Neuron (in vitro differentiated cells): Measurements from ENCODE around the gene MEAK7.

ENCODE experiments used
- H2AFZ ChIP-seq: one replicate; pipeline ENCODE4 v1.6.1; 2013; ENCODE audit warnings: low read depth, mild to moderate bottlenecking, inconsistent platforms, low read length, moderate library complexity
- H3K27me3 ChIP-seq: one replicate; pipeline ENCODE4 v1.6.1; 2013; ENCODE audit warnings: low read length; ENCODE audit not compliant: insufficient read depth
- H3K36me3 ChIP-seq: one replicate; pipeline ENCODE4 v1.6.1; 2013; ENCODE audit warnings: low read length; ENCODE audit not compliant: insufficient read depth
- H3K4me1 ChIP-seq: one replicate; pipeline ENCODE4 v1.6.1; 2013; ENCODE audit warnings: low read length; ENCODE audit not compliant: insufficient read depth
- H3K4me3 ChIP-seq: 2 replicates; pipeline ENCODE4 v1.5.1; 2013; ENCODE audit warnings: mild to moderate bottlenecking, low read length, moderate library complexity
- H3K9me3 ChIP-seq: one replicate; pipeline ENCODE4 v1.6.1; 2013; ENCODE audit warnings: low read length

MEAK7 gene

DNA sequence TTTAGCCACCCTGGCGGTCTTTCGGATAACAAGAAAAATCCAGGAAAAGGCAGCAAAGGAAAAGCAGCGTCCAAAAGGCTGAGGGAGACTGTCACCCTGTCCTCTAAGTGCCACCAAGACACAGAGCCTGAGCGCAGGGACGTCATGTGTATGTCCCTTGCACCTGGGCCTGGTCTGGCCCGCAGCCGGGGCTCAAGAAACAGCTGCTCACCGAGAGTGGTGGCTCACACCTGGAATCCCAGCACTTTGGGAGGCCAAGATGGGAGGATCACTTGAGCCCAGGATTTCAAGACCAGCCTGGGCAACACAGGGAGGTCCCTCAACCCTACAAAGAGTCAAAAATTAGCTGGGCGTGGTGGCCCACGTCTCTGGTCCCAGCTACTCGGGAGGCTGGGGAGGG lies 9.2 kb upstream of the MEAK7 start:
- no peak overlapping the region for H3K4me3 ChIP-seq

DNA sequence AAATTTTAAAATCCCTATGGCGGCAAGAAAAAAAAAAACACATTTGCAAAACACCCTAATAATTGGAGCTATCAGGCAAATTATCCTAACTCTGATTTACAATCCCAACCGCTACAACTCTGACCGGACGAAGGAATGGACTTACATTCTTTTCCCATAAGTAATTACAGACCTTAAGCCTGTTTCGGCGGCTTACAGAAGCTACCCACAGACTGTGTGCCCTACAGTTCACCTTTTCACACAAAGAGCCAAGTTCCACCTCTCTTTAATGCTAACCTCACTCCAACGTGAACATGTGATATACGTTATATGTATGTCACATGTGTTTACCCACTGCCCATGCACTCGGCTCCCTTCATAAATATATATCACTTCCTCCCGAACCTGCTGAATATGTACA lies 8.7 kb upstream of the MEAK7 start:
- H3K27me3 ChIP-seq, result no peaks in the 10 kb centered on the region
- H3K36me3 ChIP-seq, result no peaks in the 10 kb centered on the region
- no peak overlapping the region for H3K4me3 ChIP-seq
- no peaks in the 10 kb centered on the region for H3K9me3 ChIP-seq
- peaks cover 28% of the 10 kb centered on the region for H3K4me1 ChIP-seq
- no peak overlapping the region for H2AFZ ChIP-seq

More for the DNA sequence above, 9.2 kb upstream of the MEAK7 start:
- H3K4me1 ChIP-seq, result peaks cover 24% of the 10 kb centered on the region
- H2AFZ ChIP-seq, result no peak overlapping the region
- H3K9me3 ChIP-seq, result no peaks in the 10 kb centered on the region
- H3K36me3 ChIP-seq, result no peaks in the 10 kb centered on the region
- H3K27me3 ChIP-seq, result no peaks in the 10 kb centered on the region

DNA sequence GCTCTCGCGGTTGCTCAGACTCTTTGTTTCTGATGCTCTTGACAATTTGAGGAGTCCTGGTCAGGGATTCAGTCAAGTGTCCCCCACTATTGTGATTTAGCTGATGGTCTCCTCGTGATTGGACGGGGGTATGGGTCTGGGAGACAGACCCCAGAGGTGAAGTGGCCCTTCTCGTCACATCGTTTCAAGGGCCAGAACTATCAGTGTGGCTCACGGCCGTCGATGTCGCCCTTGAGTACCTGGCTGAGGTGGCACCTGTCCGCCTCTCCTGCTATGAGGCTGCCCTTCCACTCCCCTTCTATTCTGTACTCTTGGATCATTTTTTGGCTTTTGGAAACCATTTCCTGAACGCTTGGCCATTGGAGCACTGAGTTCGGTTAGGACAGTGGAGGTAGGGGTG lies 7.4 kb upstream of the MEAK7 start:
- no peak overlapping the region for H2AFZ ChIP-seq
- no peaks in the 10 kb centered on the region for H3K27me3 ChIP-seq
- no peak overlapping the region for H3K4me3 ChIP-seq
- H3K36me3 ChIP-seq, result no peaks in the 10 kb centered on the region
- H3K4me1 ChIP-seq, result peaks cover 28% of the 10 kb centered on the region
- no peaks in the 10 kb centered on the region for H3K9me3 ChIP-seq

DNA sequence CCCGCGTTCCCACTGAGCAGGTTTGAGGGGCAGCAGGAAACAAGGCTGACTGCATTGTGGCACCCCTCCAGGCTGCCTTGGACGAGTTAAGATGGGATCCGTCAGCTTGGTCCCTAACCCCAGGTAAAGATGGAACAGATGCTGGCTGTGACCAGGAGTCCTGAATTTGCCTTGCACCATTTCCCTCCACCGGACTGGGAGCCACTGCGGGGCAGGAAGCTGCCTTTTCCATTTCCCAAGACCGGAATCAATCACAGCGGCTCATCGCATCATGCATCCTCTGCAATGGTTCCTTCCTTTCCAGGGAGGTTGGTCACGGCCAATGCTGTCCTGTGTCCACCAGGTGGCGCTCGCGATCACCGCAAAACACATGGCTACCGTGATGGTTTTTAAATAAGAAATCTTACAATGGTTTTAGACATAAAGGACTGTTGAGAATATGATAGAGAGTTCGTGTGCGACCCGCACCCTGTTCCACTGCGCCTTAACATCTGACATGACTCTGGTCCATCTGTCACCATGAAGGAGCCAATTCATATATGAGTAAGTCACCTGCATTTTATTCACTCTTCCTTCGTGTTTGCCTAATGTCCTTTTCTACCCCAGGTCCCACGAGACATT lies 6.8 kb upstream of the MEAK7 start:
- Histone ChIP-seq H3K4me3 (no peak overlapping the region), H2AFZ (no peak overlapping the region), H3K4me1 (peaks cover 28% of the 10 kb centered on the region), H3K27me3 (no peaks in the 10 kb centered on the region), H3K9me3 (no peaks in the 10 kb centered on the region), H3K36me3 (no peaks in the 10 kb centered on the region)

DNA sequence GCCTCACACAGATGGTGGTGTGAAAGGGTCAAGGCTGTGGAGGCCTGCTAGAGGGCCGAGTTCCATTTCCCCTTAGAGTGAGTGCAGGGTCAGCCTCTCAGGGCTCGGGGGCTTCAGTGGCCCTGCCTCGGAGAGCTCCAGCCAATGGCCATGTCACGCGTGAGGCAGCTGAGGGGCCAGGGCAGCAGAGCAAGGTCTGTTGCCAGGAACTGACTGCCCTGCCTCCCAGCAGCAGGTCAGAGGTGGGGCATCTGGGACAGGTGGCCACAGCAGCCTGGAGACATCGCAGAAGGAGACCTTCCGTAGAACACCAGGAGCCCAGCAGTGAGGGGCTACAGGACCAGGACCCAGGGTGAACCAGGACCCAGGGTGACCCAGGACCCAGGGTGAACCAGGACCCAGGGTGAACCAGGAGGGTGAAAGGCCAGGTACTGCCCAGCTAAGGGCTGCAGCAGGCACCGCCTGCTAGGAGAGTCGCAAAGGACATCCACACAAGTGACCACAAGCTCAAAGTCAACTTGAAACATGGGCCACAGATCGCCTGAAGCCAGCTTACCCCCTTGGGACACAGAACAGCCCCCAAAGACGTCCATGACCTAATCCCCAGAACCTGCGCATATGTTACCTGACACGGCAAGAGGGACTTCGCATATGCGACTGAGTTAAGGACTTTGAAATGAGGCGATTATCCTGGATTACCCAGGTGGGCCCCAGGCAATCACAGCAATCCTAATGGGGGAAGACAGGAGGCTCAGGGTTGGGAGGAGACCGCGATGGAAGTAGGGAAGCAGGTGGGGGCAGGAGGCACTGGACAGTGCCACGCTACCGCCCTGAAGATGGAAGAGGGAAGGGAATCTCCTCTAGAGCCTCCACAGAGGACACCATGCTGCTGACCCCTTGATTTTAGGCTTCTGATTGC lies 4.8 kb upstream of the MEAK7 start:
- H3K36me3 ChIP-seq, result no peaks in the 10 kb centered on the region

DNA sequence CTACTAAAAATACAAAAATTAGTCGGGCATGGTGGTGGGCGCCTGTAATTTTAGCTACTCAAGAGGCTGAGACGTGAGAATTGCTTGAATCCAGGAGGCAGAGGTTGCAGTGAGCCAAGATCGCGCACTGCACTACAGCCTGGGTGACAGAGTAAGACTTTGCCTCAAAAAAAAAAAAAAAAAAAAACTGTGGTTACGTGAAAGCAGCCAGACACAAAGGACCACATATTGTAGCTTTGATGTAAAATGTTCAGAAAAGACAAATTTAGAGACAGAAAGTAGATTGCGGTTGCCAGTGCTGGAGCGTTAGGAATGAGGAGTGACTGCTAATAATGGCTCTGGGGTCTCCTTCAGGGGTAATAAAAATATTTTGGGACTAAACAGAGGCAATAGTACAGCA lies 4.0 kb upstream of the MEAK7 start:
- peaks cover 36% of the 10 kb centered on the region for H3K4me1 ChIP-seq
- H3K4me3 ChIP-seq, result no peak overlapping the region
- no peak overlapping the region for H2AFZ ChIP-seq
- no peaks in the 10 kb centered on the region for H3K9me3 ChIP-seq
- no peaks in the 10 kb centered on the region for H3K36me3 ChIP-seq
- no peaks in the 10 kb centered on the region for H3K27me3 ChIP-seq

More for the DNA sequence above, 4.8 kb upstream of the MEAK7 start:
- H3K4me3 ChIP-seq, result no peak overlapping the region
- no peak overlapping the region for H2AFZ ChIP-seq
- no peaks in the 10 kb centered on the region for H3K27me3 ChIP-seq
- H3K4me1 ChIP-seq, result peaks cover 30% of the 10 kb centered on the region
- no peaks in the 10 kb centered on the region for H3K9me3 ChIP-seq

DNA sequence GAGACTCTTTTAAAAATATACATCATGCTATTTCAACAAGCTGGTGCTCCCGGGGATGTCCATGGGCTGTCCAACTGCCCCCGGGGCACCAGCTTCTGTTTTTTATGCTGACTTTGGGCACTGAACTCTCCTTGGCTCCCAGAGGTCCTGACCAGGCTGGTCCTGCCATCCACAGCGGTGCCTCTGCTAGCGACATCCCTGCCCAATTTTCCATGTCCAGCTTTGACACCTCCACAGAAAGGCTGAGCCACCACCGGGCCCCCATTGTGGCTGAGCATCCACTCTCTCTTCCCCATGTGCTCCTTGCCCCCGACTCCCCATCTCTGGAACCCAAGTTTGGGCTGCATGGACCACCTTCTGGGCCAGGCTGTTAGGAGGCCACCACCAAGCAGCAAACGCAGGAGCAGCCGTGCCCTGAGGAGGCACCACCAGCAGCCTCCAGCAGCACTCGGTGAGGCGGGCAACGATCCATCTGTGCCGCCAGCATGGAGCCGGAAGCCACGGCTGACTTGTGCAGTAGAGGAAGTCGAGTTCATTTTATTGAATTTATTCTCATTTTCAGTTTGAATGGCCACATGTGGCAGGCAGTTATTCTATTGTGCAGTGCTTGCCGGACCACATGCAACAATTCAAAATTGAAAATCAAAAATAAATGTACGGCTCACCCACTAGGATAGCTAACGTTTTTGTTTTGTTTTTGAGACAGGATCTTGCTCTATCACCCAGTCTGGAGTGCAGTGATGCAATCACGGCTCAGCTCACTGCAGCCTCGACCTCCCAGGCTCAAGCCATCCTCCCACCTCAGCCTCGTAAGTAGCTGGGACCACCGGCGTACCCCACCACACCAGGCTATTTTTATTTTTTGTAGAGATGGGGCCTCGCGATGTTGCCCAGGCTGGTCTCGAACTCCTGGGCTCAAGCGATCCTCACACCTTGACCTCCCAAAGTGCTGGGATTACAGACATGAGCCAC lies 2.8 kb upstream of the MEAK7 start:
- H3K9me3 ChIP-seq, result no peaks in the 10 kb centered on the region

DNA sequence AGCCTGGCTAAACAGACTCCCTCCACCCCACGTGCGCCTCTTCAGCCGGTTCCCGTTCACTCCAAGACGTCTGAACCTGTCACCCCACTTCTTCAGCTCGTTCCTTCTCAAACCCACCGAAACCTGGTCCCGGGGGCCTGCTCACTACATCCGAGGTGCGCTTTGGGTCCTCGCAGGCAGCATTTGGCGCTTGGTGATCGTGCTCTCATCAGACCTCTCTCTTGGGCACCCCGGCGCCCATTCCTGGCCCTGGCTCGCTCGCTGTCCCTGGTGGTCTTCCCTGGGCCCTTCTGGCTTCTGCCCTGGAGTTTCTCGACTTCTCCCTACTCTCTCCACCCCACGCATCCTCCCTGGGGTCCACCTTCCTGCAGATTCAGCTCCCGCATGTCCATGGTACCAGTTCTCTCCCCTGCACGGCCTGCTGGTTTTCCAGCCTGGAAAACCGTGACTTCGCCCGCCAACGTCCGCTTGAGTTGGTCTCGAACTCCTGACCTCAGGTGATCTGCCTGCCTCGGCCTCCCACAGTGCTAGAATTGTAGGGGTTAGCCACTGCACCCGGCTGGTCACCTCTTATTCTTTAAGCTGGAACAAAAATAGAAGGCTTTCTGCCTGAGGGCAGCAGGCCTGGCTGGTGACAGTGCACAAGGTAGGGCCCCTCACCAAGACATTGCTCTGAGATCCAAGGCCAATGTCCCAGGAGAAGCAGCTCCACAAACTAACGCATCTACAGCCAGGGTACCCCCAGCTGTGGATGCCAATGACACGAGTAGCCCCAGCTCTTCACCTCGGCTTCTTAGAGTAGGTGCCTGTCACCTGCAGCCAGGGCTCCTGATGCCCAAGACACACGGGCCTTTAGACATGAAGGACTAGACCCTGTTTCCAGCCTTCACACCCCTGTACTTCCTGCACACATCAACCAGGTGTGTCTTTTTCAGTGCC lies 1.1 kb upstream of the MEAK7 start:
- Histone ChIP-seq H3K36me3 (peaks cover 2% of the 10 kb centered on the region), H3K4me3 (peak overlapping the region; percentile 66), H3K27me3 (no peaks in the 10 kb centered on the region), H3K4me1 (peaks cover 29% of the 10 kb centered on the region), H2AFZ (peak overlapping the region; percentile 18), H3K9me3 (no peaks in the 10 kb centered on the region)

More for the DNA sequence above, 2.8 kb upstream of the MEAK7 start:
- no peak overlapping the region for H3K4me3 ChIP-seq
- no peak overlapping the region for H2AFZ ChIP-seq
- H3K36me3 ChIP-seq, result no peaks in the 10 kb centered on the region
- peaks cover 38% of the 10 kb centered on the region for H3K4me1 ChIP-seq
- no peaks in the 10 kb centered on the region for H3K27me3 ChIP-seq

DNA sequence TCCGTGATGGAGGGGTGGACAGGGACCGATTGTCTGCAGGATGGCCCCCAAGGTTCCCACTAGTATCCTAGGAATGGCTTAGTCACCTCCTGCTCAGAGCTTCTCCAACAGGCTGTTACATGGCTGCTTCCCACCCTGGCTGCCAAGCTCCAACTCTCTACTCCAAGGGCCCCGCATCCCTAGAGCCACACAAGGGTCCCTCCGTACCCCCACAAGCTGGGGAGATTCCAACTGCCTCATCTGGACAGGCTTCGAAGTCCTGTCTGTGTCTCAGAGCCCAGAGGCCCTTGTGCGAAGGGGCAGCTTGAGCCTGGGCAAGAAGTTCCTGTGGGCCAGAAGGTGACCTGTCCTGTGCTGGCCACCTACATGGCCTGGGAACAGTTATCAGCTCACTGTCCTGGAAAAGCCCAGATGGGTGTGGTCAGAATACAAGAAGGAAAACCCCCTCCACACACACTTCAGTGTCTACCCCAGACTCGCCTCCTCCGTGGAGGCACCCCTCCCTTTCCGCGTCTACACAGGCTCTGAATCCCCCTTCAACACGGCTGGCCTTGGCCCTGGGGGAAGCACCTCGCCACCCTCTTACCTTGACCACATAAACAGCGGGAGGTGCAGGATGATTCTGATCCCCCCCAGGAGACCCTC lies 586 bp downstream of the MEAK7 start:
- Histone ChIP-seq H3K27me3 (no peaks in the 10 kb centered on the region), H3K36me3 (peaks cover 6% of the 10 kb centered on the region), H3K4me1 (peaks cover 21% of the 10 kb centered on the region), H2AFZ (peak overlapping the region; percentile 18), H3K4me3 (peak overlapping the region; percentile 66), H3K9me3 (no peaks in the 10 kb centered on the region)

DNA sequence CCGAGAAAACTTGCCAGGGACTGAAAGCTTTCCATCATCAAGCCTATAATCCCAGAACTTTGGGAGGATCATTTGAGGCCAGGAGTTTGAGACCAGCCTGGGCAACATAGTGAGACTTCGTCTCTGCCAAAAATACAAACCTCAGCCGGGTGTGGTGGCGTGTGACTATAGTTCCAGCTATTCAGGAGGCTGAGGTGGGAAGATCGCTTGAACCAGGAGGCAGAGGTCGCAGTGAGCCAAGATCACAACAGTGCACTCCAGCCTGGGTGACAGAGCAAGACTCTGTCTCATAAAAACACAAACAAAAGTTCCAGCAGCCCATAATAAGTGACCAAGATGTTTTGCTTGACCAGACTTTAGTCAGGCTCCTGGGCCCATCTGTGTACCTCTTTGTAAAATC lies 1.9 kb downstream of the MEAK7 start:
- Histone ChIP-seq H3K36me3 (peaks cover 9% of the 10 kb centered on the region), H3K27me3 (no peaks in the 10 kb centered on the region), H3K4me1 (peaks cover 16% of the 10 kb centered on the region), H3K9me3 (no peaks in the 10 kb centered on the region), H2AFZ (no peak overlapping the region), H3K4me3 (no peak overlapping the region)

DNA sequence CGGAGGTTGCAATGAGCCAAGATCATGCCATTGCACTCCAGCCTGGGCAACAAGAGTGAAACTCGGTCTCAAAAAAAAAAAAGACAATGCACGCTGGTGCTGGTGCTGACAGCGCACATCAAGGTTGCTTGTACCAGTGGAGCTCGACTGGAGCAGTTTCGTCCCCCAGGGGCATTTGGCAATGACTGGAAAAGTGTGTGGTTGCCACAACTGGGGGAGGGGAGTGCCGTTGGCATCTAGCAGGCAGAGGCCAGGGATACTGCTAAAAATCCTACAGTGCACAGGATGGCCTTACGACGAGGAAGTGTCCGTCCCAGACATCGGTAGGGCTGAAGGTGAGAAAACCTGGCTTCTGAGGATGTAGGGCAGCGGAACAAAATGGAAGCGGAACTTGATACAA lies 2.4 kb downstream of the MEAK7 start:
- Histone ChIP-seq H3K27me3 (no peaks in the 10 kb centered on the region), H3K9me3 (no peaks in the 10 kb centered on the region), H2AFZ (no peak overlapping the region), H3K36me3 (peaks cover 14% of the 10 kb centered on the region), H3K4me3 (no peak overlapping the region), H3K4me1 (peaks cover 16% of the 10 kb centered on the region)
